Hepatocyte (in vitro differentiated cells): ENCODE results near the gene ADCY9.

Source experiments
- EZH2 ChIP-seq: fragments of 200-600 bp; sonication (generic); IDR thresholded peaks from 2 replicates; pipeline ENCODE4 v1.6.1; 2016; ENCODE audit warnings: antibody characterized with exemption, mild to moderate bottlenecking, borderline replicate concordance
- TF ChIP-seq, protein P1 (sequence below): fragments of 200-600 bp; sonication (generic); IDR thresholded peaks from 2 replicates; pipeline ENCODE4 v1.5.1; 2016; ENCODE audit warnings: antibody characterized with exemption, mild to moderate bottlenecking; ENCODE audit not compliant: poor library complexity

- no peak for TF ChIP-seq EZH2
- TF ChIP-seq, protein P1, sequence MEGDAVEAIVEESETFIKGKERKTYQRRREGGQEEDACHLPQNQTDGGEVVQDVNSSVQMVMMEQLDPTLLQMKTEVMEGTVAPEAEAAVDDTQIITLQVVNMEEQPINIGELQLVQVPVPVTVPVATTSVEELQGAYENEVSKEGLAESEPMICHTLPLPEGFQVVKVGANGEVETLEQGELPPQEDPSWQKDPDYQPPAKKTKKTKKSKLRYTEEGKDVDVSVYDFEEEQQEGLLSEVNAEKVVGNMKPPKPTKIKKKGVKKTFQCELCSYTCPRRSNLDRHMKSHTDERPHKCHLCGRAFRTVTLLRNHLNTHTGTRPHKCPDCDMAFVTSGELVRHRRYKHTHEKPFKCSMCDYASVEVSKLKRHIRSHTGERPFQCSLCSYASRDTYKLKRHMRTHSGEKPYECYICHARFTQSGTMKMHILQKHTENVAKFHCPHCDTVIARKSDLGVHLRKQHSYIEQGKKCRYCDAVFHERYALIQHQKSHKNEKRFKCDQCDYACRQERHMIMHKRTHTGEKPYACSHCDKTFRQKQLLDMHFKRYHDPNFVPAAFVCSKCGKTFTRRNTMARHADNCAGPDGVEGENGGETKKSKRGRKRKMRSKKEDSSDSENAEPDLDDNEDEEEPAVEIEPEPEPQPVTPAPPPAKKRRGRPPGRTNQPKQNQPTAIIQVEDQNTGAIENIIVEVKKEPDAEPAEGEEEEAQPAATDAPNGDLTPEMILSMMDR, result no peak
Measured at GRCh38 chr16:3964686-3965290, 151.5 kb downstream of the ADCY9 start.
